Skeletal muscle cell (primary cell): ENCODE measurements around the gene DCBLD1.
"Not testable (repeated sequence)": the region's sequence is repeated elsewhere in the genome, so short reads cannot be mapped to it uniquely, and the experiment has no call there.

Experiments used
- DNase-seq: peaks from one replicate; pipeline ENCODE4 v3.0.0-alpha.2; 2010; ENCODE audit warnings: low read depth
- H3K4me3 ChIP-seq: 2 replicates; pipeline ENCODE4 v1.5.1; 2011; ENCODE audit warnings: low read depth, mild to moderate bottlenecking, control low read depth, low read length, moderate library complexity

Gene DCBLD1

DNA sequence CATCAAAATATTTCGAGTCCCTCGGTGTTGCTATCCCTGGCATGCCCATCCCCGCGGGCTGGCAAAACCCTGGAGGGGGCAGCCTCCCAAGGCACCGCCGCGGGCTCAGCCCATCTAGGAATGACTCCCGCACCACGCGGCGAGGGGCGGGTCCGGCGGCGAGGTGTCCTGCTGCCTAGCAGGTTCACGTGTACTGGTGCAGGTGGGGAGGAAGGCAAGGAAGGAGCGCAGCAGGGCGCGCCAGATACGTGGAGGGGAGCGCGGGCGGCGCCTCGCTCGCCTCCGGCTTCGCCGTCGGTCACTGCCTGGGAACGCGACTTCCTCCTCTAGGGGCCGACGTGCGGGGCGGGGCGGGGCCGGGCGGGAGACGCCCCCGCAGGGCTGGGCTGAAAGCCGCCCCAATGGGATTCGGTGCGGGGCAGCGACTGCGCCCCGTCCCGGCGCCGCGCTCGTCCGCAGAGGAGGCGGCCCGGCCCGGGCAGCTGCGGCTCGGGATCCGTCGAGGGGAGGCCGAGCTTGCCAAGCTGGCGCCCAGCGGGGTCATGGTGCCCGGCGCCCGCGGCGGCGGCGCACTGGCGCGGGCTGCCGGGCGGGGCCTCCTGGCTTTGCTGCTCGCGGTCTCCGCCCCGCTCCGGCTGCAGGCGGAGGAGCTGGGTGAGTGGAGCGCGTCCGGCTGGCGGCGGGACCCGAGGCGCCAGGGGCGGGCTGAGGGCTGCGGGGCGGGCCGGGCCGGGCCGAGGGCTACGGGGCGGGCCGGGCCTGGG lies at the start of gene DCBLD1:
DCBLD1 (plus strand) TSS at position 435 of the 764 bp plus-strand sequence; CDS start at position 543, 108 bp downstream.
- peak; percentile 38 for DNase-seq

GRCh38 chr6:117440706-117441525 lies 41.6 kb upstream of the DCBLD1 start:
- no peak overlapping the region for H3K4me3 ChIP-seq
- peak; percentile 98 for DNase-seq

More for the DNA sequence above, at the start of gene DCBLD1:
- peak within 1 kb of the TSS; percentile 95 for H3K4me3 ChIP-seq

- DNase-seq: peak; percentile 81
- no peak overlapping the region for H3K4me3 ChIP-seq
Observed at GRCh38 chr6:117441824-117442264, 40.6 kb upstream of the DCBLD1 start.

- DNase-seq, H3K4me3 ChIP-seq: not testable (repeated sequence)
Observed at GRCh38 chr6:117442313-117442712, 40.2 kb upstream of the DCBLD1 start.

- DNase-seq: peak; percentile 92
- no peak overlapping the region for H3K4me3 ChIP-seq
Observed at GRCh38 chr6:117444600-117444999, 37.9 kb upstream of the DCBLD1 start.

DNA sequence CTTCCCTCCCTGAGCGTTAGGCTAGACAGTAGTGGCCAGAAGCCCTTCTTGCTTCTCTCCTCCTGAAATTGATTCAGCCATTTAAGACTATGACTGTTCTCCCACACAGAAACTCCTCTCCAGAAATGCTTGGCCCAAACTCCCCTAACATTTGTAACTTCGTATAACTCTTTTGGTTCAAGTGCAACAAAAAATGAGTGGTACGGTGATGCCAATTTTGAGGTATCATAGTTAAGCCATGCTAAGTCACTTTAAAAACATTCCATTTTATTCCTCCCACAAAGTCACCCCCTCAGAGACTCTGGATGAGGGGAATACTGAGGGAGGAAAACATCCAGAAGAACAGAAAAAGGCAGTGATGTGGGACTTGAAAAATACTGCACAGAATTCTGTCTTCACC lies 35.6 kb upstream of the DCBLD1 start:
- DNase-seq: no peak

DNA sequence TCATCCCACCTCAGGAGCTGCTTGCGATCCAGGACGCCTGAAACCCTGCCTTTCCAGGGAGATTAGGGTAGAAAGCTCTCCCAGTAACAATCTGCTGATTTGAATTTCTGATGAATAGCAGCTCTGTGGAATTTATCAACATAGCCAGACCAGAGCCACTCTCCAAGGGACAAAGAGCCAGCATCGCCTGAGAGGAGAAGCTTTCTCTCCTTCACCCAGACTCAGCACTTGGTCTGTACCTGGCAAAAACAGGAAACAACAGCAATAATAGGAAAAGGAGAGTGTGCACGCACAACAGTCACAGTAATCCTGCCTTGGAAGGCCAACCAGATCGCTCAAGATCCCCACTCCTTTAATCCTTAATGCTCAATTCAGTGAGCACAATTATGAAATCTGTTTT lies 34.5 kb upstream of the DCBLD1 start:
- no peak overlapping the region for H3K4me3 ChIP-seq
- no peak for DNase-seq

More for the DNA sequence above, 35.6 kb upstream of the DCBLD1 start:
- no peak overlapping the region for H3K4me3 ChIP-seq

DNA sequence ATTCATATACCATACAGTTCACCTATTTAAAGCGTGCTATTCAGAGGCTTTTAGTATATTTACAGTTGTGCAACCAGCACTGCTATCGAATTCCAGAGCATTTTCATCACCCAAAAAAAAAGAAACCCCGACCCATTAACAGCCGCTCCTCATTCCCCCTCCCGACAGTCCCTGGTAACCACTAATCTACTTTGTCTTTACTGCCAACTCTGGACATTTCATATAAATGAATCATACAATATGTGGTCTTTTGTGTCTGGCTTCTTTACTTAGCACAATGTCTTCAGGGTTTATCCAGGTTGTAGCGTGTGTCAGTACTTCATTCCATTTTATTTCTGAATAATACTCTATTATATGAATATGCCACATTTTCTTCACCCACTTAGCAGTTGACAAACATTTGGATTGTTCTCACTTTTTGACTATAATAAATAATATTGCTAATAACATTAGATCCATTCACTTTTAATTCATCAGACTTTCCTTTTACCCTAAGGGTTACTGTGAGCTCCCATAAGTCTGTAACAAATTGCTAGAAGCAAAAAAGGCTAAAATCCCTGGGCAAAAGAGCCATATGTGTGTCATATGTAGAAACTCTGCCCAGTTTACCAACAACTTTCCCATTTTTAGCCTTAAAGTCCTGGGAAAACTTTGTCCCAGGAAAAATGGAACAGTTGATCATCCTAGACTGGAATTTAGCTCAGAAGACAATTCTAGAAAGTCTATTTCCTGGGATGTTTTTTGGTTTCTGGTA lies 33.6 kb upstream of the DCBLD1 start:
- H3K4me3 ChIP-seq: no peak overlapping the region
- DNase-seq: peak; percentile 92

GRCh38 chr6:117449549-117450439 lies 32.7 kb upstream of the DCBLD1 start:
- no peak overlapping the region for H3K4me3 ChIP-seq
- DNase-seq: peak; percentile 60

DNA sequence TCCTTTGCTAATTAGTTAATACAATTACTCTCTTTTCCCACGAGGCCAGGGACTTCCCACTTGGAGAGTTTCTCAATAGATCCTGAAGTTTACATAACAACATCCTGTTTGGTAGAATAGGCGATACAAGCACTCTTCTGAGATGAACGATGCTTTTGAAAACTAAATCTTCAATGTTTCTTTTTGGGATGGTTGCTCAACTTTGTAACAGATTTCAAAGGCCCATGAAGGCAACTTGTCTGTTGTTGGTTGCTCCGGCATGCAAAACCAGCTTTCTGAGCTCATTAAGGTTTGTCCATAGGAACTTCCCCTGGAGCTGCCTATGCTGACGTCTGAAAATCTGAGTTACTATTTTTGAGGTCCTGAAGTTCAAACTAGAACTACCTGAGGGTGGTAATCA lies 30.8 kb upstream of the DCBLD1 start:
- no peak for DNase-seq

GRCh38 chr6:117456250-117456649 lies 26.2 kb upstream of the DCBLD1 start:
- H3K4me3 ChIP-seq: no peak overlapping the region
- DNase-seq: no peak

More for the DNA sequence above, 30.8 kb upstream of the DCBLD1 start:
- H3K4me3 ChIP-seq: no peak overlapping the region

GRCh38 chr6:117456998-117457397 lies 25.5 kb upstream of the DCBLD1 start:
- no peak overlapping the region for H3K4me3 ChIP-seq
- no peak for DNase-seq

DNA sequence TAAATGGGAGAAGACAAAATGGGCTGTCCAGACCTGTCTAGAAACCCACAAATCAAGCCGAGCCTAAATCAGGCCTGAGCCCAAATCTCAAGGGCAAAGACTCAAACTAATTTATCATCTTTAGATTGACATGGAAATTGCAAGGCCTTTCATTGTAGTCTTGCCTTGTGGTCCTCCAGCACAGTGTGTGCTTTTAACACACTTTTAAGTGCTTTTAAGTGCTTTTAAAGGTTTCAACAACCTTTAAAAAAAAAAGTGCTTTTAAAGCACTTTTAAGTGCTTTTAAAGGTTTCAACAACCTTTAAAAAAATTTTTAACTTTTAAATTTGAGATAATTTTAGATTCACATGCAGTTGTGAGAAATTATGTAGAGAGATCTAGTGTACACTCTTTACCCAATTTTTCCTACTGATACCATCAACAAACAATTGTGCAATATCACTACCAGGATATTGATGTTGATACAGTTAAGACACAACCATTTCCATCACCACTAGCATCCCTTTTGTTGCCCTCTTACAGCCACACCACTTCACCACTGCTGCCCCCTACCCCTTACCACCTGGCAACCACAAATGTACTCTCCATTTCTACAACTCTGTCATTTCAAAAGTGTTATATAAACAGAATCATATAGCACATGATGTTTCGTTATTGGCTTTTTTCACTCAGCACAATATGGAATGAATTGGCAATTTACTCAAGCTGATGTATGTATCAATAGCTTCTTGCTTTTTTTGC lies 23.1 kb upstream of the DCBLD1 start:
- no peak for DNase-seq
- no peak overlapping the region for H3K4me3 ChIP-seq

- DNase-seq: no peak
- H3K4me3 ChIP-seq: no peak overlapping the region
Observed at GRCh38 chr6:117463762-117464665, 18.5 kb upstream of the DCBLD1 start.

- no peak overlapping the region for H3K4me3 ChIP-seq
- no peak for DNase-seq
Observed at GRCh38 chr6:117464700-117465099, 17.8 kb upstream of the DCBLD1 start.

DNA sequence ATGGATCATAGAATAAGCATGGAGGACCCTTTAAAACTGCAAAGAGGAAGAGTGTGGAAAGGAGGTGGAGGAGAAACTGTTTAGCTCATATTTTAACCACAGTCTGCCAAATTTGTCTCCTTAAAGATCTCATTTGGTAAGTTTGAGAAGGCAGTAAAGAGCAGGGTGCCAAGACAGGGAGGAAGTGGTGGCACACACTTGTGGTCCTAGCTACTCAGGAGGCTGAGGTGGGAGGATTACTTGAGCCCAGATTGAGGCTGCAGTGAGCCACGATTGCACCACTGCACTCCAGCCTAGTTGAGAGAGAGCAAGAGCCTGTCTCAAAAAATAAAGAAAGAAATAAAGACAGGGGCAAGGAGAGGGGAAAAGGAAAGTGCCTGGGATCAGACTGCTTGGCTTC lies 16.8 kb upstream of the DCBLD1 start:
- DNase-seq: no peak
- no peak overlapping the region for H3K4me3 ChIP-seq

DNA sequence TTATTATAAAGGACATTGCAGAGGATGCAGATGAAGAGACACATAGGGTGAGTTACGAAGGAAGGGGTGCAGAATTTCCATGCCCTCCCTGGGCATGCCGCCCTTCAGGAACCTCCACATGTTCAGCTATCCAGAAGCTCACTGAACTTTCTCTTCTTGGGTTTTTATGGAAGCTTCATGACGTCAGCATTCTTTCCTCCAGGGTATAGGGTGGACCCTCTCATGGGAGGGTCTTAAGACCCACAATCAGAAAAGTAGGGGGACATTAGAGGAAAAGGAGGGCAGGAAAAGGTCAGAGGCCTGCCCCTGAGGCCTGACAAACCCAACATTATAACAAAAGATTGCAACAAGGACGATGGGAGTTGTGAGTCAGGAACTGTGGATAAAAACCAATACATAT lies 14.6 kb upstream of the DCBLD1 start:
- no peak overlapping the region for H3K4me3 ChIP-seq
- no peak for DNase-seq
